Testis (tissue), 3 donors: ENCODE measurements around the gene SCNN1A. TPM values are rescaled to one million over a fixed set of nuclear protein-coding genes. Genes with fewer than 3 reads are reported as not detected.

Experiments
- DNase-seq: peaks from one replicate; pipeline ENCODE4 v3.0.0-alpha.2; 2019
- H3K27ac ChIP-seq, 2 donors: fragments of 200-600 bp; sonication (generic); one replicate each; pipeline ENCODE4 v1.5.1; 2019
- H3K27me3 ChIP-seq: fragments of 200-600 bp; sonication (generic); one replicate; pipeline ENCODE4 v1.5.1; 2019
- H3K36me3 ChIP-seq: fragments of 200-600 bp; sonication (generic); one replicate; pipeline ENCODE4 v1.5.1; 2017; ENCODE audit warnings: low read depth; ENCODE audit errors: missing control alignments
- H3K4me1 ChIP-seq: fragments of 200-600 bp; sonication (generic); one replicate; pipeline ENCODE4 v1.5.1; 2019
- H3K4me3 ChIP-seq, 2 donors: fragments of 200-600 bp; sonication (generic); one replicate each; pipeline ENCODE4 v1.5.1; 2017 to 2019
- H3K9me3 ChIP-seq: fragments of 200-600 bp; sonication (generic); one replicate; pipeline ENCODE4 v1.5.1; 2017
- CTCF ChIP-seq, 3 experiments: fragments of 450-650 bp in 2 of 3; fragments of 200-600 bp in 1 of 3; sonication (generic) in 1 of 3; IDR thresholded peaks; one replicate each; pipeline ENCODE4 v1.5.1; 2016 to 2019; ENCODE audit warnings: antibody characterized with exemption in 3 of 3, mild to moderate bottlenecking in 2 of 3, moderate library complexity in 1 of 3
- POLR2A ChIP-seq: fragments of 450-650 bp; IDR thresholded peaks from one replicate; pipeline ENCODE4 v1.6.1; 2017; ENCODE audit warnings: antibody characterized with exemption, mild to moderate bottlenecking, moderate library complexity
- WGBS, 2 donors: methylation state at CpG; one replicate each; pipeline ENCODE4 v1.1.5; 2018; 5-methylcytosine and 5-hydroxymethylcytosine counted together
- intact Hi-C: fragments of 100-400 bp; cut with DNase I; formaldehyde crosslinking; loops from one replicate; pipeline ENCODE4 v1.15.1; 2023; ENCODE audit warnings: low total_unique reads
- polyA plus RNA-seq: library from polyadenylated mRNA; stranded (reverse); fragments of 350-450 nt; fragmentation: Illumina TruSeq; extraction: RNeasy Lipid Tissue Mini Kit (QIAGEN cat#74804); gene quantifications from one replicate; pipeline ENCODE4 v1.2.3, GENCODE V29; 2014; ENCODE audit warnings: low read depth, low replicate concordance; ENCODE audit not compliant: insufficient read depth
- total RNA-seq, 2 donors: library from RNA; depleted of rRNA; stranded (reverse); fragments of >200 nt; gene quantifications; one replicate each; pipeline ENCODE4 v1.2.3, GENCODE V29; 2016

The SCNN1A gene
- total and polyA plus RNA-seq, 3 donors from 2014 or later, result 14.6 to 43.1 (median 22.7) TPM

GRCh38 chr12:6369916-6370575 lies 5.3 kb downstream of the SCNN1A start:
- Histone ChIP-seq H3K27ac (no peak overlapping the region), H3K4me3 (no peak overlapping the region), H3K27me3 (no peaks in the 10 kb centered on the region), H3K9me3 (no peaks in the 10 kb centered on the region), H3K36me3 (no peaks in the 10 kb centered on the region), H3K4me1 (peaks cover 9% of the 10 kb centered on the region)
- intact Hi-C loops, result no loop called here
- DNase-seq, result no peak
- WGBS, 2 donors, result 77 to 85% methylated on average over 9 of the region's 9 CpGs
- TF ChIP-seq CTCF (IDR thresholded peaks at IDR 0.05) (no peak), POLR2A (no peak)

- Histone ChIP-seq H3K4me3 (no peak overlapping the region), H3K4me1 (no peaks in the 10 kb centered on the region), H3K36me3 (no peaks in the 10 kb centered on the region), H3K27me3 (no peaks in the 10 kb centered on the region), H3K9me3 (no peaks in the 10 kb centered on the region), H3K27ac (peak overlapping the region in 1 of 2 donors; percentile 35)
- intact Hi-C loops, result no loop called here
- no peak for DNase-seq
- TF ChIP-seq POLR2A, result no peak
- no peak for TF ChIP-seq CTCF (IDR thresholded peaks at IDR 0.05)
- WGBS, 2 donors, result 77 to 82% methylated on average over 9 of the region's 9 CpGs
These were observed 6.3 kb downstream of the SCNN1A start for GRCh38 chr12:6368906-6369525.

- TF ChIP-seq POLR2A, result no peak
- no peak for TF ChIP-seq CTCF (IDR thresholded peaks at IDR 0.05)
- Histone ChIP-seq H3K4me1 (peaks cover 6% of the 10 kb centered on the region), H3K27ac (peak overlapping the region in 1 of 2 donors; percentile 55), H3K36me3 (no peaks in the 10 kb centered on the region), H3K4me3 (no peak overlapping the region), H3K9me3 (no peaks in the 10 kb centered on the region), H3K27me3 (no peaks in the 10 kb centered on the region)
- no peak for DNase-seq
- 71 to 73% methylated on average over 15 of the region's 15 CpGs for WGBS, 2 donors
- intact Hi-C loops, result no loop called here
These were observed 7.1 kb downstream of the SCNN1A start for GRCh38 chr12:6367969-6368892.

GRCh38 chr12:6367065-6367968 lies 8.0 kb downstream of the SCNN1A start:
- H3K4me1 ChIP-seq, result peaks cover 9% of the 10 kb centered on the region

More at GRCh38 chr12:6367065-6367968, 8.0 kb downstream of the SCNN1A start:
- DNase-seq, result no peak
- Histone ChIP-seq H3K27me3 (no peaks in the 10 kb centered on the region), H3K4me3 (no peak overlapping the region), H3K36me3 (no peaks in the 10 kb centered on the region), H3K9me3 (no peaks in the 10 kb centered on the region), H3K27ac (peak overlapping the region in 1 of 2 donors; percentile 55)
- TF ChIP-seq POLR2A (no peak), CTCF (IDR thresholded peaks at IDR 0.05) (no peak)
- WGBS, 2 donors, result 63 to 67% methylated on average over 11 of the region's 11 CpGs
- intact Hi-C loops, result no loop called here
